ENCODE data around the gene EPB41L4B.

The EPB41L4B gene

DNA sequence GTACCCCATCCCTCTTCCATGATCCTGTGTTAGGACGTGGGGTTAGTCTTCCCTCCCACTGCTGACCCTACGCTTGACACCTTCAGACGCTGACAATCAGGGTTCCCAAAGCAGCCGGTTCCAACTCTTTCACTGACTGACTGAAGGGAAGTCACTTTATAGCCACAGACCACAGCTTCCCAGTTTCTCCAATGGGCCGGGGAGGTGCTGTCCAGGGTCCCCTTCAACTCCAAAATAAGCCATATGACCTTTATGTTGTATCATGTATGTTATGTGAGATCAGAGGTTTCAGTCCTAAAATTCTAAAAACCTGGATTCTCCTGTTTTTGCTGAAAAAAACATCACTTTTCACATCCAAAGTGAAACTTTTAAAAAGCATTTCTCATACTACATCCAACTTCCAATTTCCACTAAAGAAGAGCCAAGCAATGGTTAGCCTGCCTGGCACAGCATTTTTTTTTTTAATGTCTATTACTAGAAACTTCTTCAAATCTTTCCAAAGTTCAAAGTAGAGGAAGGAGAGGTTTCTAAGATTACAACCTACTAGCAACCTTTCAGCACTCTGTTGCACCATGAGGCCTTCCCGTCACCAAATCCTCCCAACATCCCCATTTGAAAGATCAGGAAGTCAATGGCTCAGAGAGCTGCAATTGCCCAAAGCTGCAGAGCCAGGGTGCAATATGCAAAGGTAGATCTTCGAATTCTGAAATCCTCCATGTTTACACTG, 5.2 kb downstream of the EPB41L4B start:
- DNase-seq (ENCODE audit: insufficient read length, low spot score) (no peak), FAIRE-seq (no peak)
- TF ChIP-seq, protein P1, sequence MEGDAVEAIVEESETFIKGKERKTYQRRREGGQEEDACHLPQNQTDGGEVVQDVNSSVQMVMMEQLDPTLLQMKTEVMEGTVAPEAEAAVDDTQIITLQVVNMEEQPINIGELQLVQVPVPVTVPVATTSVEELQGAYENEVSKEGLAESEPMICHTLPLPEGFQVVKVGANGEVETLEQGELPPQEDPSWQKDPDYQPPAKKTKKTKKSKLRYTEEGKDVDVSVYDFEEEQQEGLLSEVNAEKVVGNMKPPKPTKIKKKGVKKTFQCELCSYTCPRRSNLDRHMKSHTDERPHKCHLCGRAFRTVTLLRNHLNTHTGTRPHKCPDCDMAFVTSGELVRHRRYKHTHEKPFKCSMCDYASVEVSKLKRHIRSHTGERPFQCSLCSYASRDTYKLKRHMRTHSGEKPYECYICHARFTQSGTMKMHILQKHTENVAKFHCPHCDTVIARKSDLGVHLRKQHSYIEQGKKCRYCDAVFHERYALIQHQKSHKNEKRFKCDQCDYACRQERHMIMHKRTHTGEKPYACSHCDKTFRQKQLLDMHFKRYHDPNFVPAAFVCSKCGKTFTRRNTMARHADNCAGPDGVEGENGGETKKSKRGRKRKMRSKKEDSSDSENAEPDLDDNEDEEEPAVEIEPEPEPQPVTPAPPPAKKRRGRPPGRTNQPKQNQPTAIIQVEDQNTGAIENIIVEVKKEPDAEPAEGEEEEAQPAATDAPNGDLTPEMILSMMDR (IDR thresholded peaks at IDR 0.05; ENCODE audit: insufficient read depth, missing control alignments) = no peak

DNA sequence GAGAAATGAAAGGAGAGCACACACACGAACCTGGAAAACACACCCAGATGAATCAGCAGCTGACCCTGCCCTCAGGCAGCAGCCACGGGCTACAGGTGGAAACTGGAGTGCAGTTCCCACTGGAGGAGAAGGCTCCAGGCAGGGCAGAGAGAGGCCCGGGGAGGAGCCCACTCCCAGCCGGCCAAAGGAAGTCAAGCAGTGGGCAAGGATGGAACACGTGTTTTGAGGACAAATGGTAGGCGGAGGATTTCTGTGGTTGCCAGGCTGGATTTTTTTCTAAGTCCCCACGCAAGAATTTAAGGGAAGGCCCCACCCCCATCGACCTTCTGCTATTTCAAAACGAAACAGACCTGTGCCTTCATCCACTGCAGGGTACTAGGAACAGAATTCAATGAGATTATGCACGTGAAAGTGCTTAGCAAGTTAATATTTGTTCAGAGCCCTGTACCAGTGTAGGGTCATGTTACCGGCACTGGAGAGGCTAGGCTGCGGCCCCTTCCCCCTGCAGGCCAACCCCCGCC, 6.8 kb downstream of the EPB41L4B start:
- TF ChIP-seq, protein P1 (IDR thresholded peaks at IDR 0.05; ENCODE audit: insufficient read depth, missing control alignments) = no peak
- DNase-seq (ENCODE audit: insufficient read length, low spot score) (no peak), FAIRE-seq (no peak)

DNA sequence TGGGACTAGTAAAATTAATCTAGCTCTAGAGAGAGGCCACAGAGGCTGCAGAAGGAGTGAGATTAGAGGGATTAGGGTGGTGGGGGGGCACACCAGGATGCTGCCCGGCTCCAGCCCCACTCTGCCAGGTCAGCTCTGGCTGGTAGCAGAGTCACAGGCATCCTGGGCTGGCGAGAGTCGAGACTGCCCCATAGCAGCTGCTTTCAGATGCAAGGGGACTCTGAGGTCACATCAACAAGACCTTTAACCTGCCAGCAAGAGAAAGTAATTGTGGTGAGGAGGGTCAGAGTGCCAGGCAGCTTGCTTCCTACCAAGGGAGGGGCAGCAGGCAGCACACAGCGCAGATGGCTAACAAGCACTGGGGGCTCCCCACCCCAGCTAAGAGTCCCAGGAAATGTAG, 7.5 kb downstream of the EPB41L4B start:
- TF ChIP-seq, protein P1 (IDR thresholded peaks at IDR 0.05; ENCODE audit: insufficient read depth, missing control alignments) = no peak
- DNase-seq (ENCODE audit: insufficient read length, low spot score) (peak; percentile 67), FAIRE-seq (no peak)

DNA sequence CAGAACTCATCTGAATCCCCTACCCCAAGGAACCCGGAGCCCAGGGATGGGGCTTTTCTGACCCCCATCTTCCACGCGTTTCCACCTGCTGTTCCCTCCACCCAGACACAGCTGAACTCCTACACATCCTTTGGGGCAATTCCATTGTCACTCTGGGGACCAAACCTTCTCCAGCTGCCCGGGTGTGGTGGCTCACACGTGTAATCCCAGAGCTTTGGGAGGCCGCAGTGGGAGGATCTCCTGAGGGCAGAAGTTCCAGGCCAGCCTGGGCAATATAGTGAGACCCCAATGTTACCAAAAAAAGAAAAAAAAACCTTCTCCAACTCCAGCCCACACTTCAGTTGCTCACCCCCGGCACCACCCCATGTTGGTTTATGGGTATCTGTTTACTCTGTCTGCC, 8.1 kb downstream of the EPB41L4B start:
- DNase-seq (ENCODE audit: insufficient read length, low spot score) (no peak), FAIRE-seq (no peak)
- TF ChIP-seq, protein P1 (IDR thresholded peaks at IDR 0.05; ENCODE audit: insufficient read depth, missing control alignments) = no peak

DNA sequence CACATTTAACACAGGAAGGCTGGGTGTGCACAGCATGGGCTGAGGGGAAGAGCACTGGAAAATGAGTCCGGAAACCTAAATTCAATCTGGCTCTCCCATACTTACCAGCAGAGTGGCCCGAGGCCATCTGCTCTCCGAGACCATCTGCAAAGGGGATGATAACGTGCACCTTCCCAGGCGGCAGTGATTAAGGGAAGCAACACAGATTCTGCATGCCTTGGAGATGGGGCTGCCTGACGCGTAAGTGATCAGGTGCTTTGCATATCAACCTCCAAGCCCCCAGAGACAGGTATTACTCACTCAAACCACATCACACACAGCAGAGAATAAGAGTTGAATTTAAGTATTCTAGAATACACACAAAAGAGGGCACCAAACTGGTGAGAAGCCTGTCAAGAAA, 9.1 kb downstream of the EPB41L4B start:
- TF ChIP-seq, protein P1 (IDR thresholded peaks at IDR 0.05; ENCODE audit: insufficient read depth, missing control alignments) = no peak
- DNase-seq (ENCODE audit: insufficient read length, low spot score) (no peak), FAIRE-seq (no peak)

DNA sequence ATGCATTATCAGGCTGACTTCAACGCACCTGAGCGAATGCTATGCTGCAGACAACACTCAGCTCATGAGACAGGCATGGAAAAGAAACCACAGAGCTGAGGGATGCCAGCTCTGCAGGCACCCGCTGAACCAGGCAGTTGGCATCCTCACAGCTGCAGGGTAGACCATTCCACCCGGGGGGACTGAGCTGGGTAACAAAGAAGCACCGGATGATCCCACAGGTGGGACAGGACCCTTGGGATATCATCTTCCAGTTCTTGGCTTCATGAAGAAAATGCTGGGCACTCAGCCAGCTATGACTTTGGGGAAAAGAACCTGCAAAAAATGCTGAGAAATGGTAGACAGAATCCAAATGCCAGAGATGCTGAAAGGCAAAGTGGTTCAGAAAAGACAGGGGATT, 9.6 kb downstream of the EPB41L4B start:
- TF ChIP-seq, protein P1 (IDR thresholded peaks at IDR 0.05; ENCODE audit: insufficient read depth, missing control alignments) = no peak
- DNase-seq (ENCODE audit: insufficient read length, low spot score) (no peak), FAIRE-seq (no peak)

DNA sequence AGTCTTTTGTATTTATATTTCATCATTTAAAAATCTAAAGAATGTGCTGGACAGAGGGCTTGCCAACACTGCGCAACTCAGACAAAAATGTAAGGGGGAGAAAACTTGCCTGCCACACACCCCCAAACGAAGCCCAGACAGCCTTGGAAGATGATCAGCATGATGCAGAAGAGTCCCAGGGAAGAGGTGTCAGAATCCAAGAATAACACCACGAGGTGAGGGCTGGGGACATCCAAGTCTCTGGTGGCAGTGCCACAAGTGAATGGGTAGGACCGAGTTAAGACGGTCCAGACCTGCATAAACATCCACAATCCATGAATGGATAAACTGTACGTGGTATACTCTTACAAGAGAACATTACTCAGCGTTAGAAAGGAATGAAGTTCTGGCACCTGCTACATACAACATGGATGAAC, 10.4 kb downstream of the EPB41L4B start:
- TF ChIP-seq, protein P1 (IDR thresholded peaks at IDR 0.05; ENCODE audit: insufficient read depth, missing control alignments) = no peak
- DNase-seq (ENCODE audit: insufficient read length, low spot score) (no peak), FAIRE-seq (no peak)
